ENCODE measurements around the gene TMPRSS4. TPM values are rescaled to one million over a fixed set of nuclear protein-coding genes. Genes with fewer than 3 reads are reported as not detected.

The TMPRSS4 gene
- polyA plus RNA-seq, 1 of the 3 experiments (the other 2 are of a cell fraction) = not detected

- Histone ChIP-seq H2AFZ (ENCODE audit: low read depth) (no peak overlapping the region), H4K20me1 (ENCODE audit: insufficient read depth) (no peaks in the 10 kb centered on the region), H3K79me2 (ENCODE audit: insufficient read depth) (no peaks in the 10 kb centered on the region), H3K4me1 (ENCODE audit: control insufficient read depth in 1 of 2, insufficient read depth in 2 of 2, low read depth in 1 of 2, low read length in 1 of 2) (peaks cover 0 to 2% of the 10 kb centered on the region in 2 experiments; a peak in 1 of 4 replicates), H3K4me3 (ENCODE audit: low read depth in 2 of 2, low read length in 1 of 2) (no peak overlapping the region), H3K9me2 (no peaks in the 10 kb centered on the region), H3F3A (replicated peaks; ENCODE audit: insufficient read depth) (no peaks in the 10 kb centered on the region), H3K9ac (no peak overlapping the region), H3K36me3 (replicated peaks in 1 of 2; ENCODE audit: control insufficient read depth in 1 of 2, insufficient read depth in 2 of 2, low read length in 1 of 2) (no peaks in the 10 kb centered on the region), H3K27ac (ENCODE audit: low read depth in 2 of 2, low read length in 1 of 2) (no peak overlapping the region), H3K27me3 (ENCODE audit: insufficient read depth) (peaks cover 38% of the 10 kb centered on the region), H3K9me3 (no peaks in the 10 kb centered on the region), H3K4me2 (no peak overlapping the region)
- no peak for TF ChIP-seq NFIC (IDR thresholded peaks at IDR 0.05; ENCODE audit: borderline replicate concordance)
- no peak for TF ChIP-seq MEF2A (IDR thresholded peaks at IDR 0.05; ENCODE audit: borderline replicate concordance, low read depth)
- TF ChIP-seq, protein P1, sequence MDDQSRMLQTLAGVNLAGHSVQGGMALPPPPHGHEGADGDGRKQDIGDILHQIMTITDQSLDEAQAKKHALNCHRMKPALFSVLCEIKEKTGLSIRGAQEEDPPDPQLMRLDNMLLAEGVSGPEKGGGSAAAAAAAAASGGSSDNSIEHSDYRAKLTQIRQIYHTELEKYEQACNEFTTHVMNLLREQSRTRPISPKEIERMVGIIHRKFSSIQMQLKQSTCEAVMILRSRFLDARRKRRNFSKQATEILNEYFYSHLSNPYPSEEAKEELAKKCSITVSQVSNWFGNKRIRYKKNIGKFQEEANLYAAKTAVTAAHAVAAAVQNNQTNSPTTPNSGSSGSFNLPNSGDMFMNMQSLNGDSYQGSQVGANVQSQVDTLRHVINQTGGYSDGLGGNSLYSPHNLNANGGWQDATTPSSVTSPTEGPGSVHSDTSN (IDR thresholded peaks at IDR 0.05) = no peak
- TF ChIP-seq NRF1 (IDR thresholded peaks at IDR 0.05; ENCODE audit: low read depth, low read length) = no peak
- TF ChIP-seq GABPA (IDR thresholded peaks at IDR 0.05; ENCODE audit: low read depth) = no peak
- no peak for TF ChIP-seq POLR2AphosphoS5 (IDR thresholded peaks at IDR 0.05; ENCODE audit: low read depth, low read length)
- TF ChIP-seq RCOR1 (IDR thresholded peaks at IDR 0.05; ENCODE audit: low read length) = no peak
- CTCF ChIA-PET = interaction anchor here (0.7 to 6.3 kb wide), 36 partner anchors 8 to 358 kb away, joined by 3 to 246 read pairs (median 4); partner anchors contain the start of gene SCN4B
- POLR2A ChIA-PET = no interaction called here
- WGBS (ENCODE audit: low lambda C conversion rate) = 52% methylated on average over 8 of the region's 8 CpGs
- DNase-seq = no peak
Observed at GRCh38 chr11:118170882-118171268, 94.0 kb downstream of the TMPRSS4 start.

Other genes with a start within 250 kb of the TMPRSS4 start
- 1.4 and 4.3 TPM in 2 replicates for gene FXYD6, start 200.4 kb upstream of the TMPRSS4 start, polyA plus RNA-seq (2012; rRNA removed)
- not detected in 2 replicates for gene TMPRSS13, start 147.7 kb upstream of the TMPRSS4 start, polyA plus RNA-seq (2012; rRNA removed)
- gene IL10RA, start 90.7 kb upstream of the TMPRSS4 start, polyA plus RNA-seq (2012; rRNA removed) = 0.05 TPM in 1 of 2 replicates, not detected in the other
- gene SMIM35, start 9.9 kb downstream of the TMPRSS4 start, polyA plus RNA-seq (2012; rRNA removed) = not detected in 2 replicates
- 1.2 and 2.0 TPM in 2 replicates for gene SCN4B, start 75.7 kb downstream of the TMPRSS4 start, polyA plus RNA-seq (2012; rRNA removed)
- gene SCN2B, start 99.6 kb downstream of the TMPRSS4 start, polyA plus RNA-seq (2012; rRNA removed) = 0.03 and 0.05 TPM in 2 replicates
- gene JAML, start 147.9 kb downstream of the TMPRSS4 start, polyA plus RNA-seq (2012; rRNA removed) = not detected in 2 replicates
- gene MPZL3, start 175.3 kb downstream of the TMPRSS4 start, polyA plus RNA-seq (2012; rRNA removed) = 0.38 and 0.70 TPM in 2 replicates
- 6.2 and 8.6 TPM in 2 replicates for gene MPZL2, start 187.2 kb downstream of the TMPRSS4 start, polyA plus RNA-seq (2012; rRNA removed)
- not detected in 2 replicates for gene CD3E, start 227.7 kb downstream of the TMPRSS4 start, polyA plus RNA-seq (2012; rRNA removed)

Data from SK-N-SH (cell line).